H54 (cell line): ENCODE data around the gene MAGI2.

Experiments
- DNase-seq: peaks from one replicate; pipeline ENCODE4 v3.0.0; 2011; ENCODE audit warnings: low spot score, mixed read lengths; ENCODE audit not compliant: insufficient read length
- FAIRE-seq: peaks from 3 replicates; lab custom pipeline; 2011; peaks lifted over from hg19 to GRCh38; lab: Jason Lieb, UNC
- POLR2A ChIP-seq: IDR thresholded peaks from 2 replicates; pipeline ENCODE4 v1.6.1; 2011; ENCODE audit warnings: low read depth, mild to moderate bottlenecking, low read length

MAGI2 gene

DNA sequence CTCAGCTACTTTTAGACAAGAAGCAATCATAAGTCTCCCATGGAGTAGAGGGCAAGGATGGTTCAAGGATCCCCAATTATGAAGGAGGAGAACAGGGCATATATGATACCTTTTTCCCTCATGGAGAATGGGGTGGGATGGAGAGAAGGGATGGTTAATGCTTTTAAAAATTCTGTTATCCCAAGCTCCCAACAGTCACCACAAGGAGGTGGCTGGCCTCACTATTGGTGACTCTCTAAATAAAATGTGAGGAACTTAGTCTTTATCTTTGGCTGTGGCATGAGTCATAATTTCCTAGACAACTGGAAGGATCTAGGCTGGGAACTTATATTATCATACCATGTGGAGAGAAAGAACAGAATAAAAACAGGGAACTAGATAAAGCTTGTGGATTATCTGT is 1357.9 kb downstream of the MAGI2 start:
- DNase-seq (no peak), FAIRE-seq (no peak)
- no peak for TF ChIP-seq POLR2A

DNA sequence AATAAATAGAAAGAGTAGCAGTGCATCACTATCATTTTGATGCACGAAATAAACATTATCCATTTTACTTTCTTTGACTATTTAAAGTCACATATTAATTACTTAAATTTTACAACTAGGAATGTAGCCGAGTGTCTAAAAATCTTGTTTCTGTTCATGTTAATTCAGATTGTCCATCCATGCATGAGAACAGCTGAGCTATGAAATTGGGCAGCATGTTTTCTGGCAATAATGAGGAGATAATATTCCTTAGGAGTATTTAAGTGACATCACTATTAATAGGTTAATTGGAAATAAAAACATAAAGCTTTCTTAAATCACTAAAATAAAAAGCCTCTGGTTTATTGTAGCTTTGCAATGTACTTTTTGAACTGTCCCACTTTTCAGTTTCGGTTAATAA is 1361.1 kb downstream of the MAGI2 start:
- DNase-seq (no peak), FAIRE-seq (no peak)
- TF ChIP-seq POLR2A: no peak

DNA sequence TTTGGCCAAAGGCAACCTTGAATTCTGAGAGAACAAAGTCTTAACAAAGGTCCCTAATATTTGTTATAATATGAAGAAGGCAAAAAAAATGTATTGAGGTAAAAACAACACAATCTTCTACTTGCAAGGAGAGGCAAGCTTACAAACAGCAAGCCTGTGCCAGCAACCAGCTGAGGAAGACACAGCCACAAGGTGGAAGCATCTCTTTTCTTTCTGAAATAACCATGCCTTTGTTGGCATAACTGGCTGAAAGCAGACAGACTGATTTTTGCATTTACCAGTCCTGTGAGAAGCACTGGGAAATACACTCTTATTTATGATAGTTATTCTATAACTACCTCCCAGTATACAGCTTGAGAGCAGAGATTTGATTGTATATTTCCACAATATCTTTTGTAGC is 1362.9 kb downstream of the MAGI2 start:
- FAIRE-seq (no peak), DNase-seq (no peak)

DNA sequence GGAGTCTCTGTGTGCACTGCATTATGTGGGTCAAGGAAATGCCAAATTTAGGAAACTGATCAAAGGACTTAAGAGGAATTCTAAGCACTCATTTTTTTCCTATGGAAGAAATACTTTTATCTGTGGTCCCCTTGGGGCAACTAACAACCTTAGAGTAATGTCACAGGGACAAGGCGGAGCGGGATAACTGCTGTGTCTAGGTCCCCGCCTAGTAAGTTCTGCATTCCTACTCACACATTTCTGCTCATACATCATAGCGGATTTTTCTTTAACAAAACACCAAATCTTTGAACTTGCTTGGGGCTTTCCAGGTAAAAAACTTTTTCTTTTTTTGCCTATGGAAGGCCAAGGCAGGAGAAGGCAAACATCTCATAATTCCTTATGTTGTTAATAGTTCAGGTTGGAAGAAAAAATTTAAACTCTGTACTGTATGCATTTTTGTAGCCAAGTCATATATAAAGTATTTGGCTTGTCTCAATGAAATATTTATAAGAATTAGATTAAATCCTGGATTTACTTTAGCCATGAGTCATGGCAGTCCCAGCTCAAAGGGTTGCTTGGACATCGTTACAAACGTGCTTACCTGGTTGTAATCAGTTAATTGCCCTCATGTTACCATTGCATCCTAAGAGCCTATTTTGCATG is 1369.9 kb downstream of the MAGI2 start:
- no peak for DNase-seq
- no peak for FAIRE-seq

More for the DNA sequence above, 1362.9 kb downstream of the MAGI2 start:
- TF ChIP-seq POLR2A: no peak

DNA sequence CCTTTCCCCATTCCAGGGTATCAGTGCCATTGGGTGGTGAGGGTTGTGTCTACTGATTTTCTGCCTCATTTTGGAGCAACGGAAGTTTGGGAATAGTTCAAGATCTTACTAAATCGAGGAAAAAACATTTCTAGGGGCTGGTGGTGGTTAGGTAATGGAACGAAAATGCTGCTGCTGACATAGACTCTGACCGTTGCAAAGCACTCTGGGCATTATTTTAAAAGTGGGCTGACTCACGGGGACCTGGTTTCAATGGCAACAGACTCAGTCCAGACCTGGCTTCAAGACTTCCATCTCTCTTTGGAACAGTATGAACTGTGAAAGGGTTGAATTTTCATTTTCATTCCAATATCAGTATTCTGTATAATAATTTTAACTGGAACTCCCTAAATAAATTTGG is 1370.9 kb downstream of the MAGI2 start:
- no peak for FAIRE-seq
- no peak for TF ChIP-seq POLR2A
- DNase-seq: no peak

More for the DNA sequence above, 1369.9 kb downstream of the MAGI2 start:
- no peak for TF ChIP-seq POLR2A

DNA sequence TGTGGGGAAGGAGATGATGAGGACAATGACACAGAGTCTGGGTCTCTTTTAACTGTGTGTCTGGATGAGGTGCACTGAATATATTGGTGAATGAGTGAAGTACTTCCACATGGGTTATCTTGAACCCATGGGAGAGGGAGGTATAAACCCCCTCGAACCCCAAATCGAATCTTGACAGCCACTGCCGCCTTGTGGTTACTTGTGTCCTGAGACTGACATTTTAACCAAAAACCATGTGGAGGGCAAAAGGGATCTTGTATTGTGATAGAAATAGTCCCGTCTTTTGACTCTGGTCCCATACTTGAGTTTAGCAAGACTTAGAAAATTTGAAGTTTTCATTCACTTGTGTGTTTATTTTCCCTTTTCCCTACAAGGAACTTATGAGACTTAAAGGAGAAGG is 1371.6 kb downstream of the MAGI2 start:
- no peak for TF ChIP-seq POLR2A
- FAIRE-seq (no peak), DNase-seq (no peak)

DNA sequence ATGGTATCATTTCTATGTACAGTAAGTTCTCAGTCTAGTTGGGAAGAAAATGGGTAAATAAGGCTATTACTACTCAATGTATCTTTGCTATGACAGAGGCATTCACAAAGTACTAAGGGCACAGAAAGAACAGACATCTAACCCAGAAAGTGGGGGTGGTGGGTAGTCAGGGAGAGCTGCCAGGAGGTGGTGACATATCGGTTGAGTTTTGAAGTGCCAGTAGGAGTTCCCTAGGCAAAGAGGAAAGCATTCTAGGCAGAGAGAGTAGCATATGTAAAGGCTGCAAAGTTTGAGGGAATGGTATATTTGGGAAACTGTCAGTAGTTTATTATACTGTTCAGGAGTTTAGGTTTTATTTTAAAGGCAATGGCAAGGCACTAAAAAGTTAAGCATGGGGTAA is 1372.1 kb downstream of the MAGI2 start:
- FAIRE-seq: no peak
- no peak for DNase-seq
- no peak for TF ChIP-seq POLR2A

DNA sequence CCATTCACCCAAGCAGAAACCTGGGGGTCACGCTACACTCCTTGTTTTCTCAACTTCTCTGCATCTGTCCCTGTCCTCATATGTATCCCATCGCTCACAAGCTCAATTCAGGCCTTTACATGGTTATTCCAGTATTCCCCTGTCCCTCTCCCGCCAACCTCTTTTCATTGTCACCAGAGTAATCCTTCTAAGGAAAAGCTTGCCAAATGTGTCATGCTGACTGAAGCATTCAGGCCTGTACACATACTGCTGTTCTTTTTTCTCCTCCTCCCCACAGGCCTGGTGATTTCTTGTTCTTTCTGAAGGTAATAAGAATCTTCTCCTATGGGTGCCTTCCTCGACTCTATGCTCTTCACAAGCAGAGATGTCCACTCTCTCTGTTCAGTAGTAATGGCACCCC is 1372.7 kb downstream of the MAGI2 start:
- no peak for DNase-seq

DNA sequence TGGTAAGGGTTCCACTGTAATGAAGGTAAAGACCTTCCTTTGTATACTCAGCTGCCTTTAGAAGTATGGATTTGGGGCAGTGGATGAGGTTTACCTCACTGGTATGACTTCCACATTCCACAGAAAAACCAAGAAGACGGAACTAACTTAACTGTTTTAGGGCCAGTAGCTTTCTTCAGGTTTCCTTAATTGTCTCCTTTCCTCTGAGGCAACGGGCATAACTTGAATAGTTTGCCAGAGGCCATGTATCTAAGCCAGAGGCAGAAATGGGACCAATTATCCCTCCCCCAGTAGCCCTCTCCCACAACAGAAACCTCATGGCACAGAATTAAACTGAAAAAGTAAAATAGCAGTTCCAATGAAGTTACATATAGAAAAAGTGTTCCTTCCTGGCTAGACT is 1373.2 kb downstream of the MAGI2 start:
- DNase-seq: no peak
- TF ChIP-seq POLR2A: no peak
- FAIRE-seq: no peak

More for the DNA sequence above, 1372.7 kb downstream of the MAGI2 start:
- no peak for FAIRE-seq
- TF ChIP-seq POLR2A: no peak

DNA sequence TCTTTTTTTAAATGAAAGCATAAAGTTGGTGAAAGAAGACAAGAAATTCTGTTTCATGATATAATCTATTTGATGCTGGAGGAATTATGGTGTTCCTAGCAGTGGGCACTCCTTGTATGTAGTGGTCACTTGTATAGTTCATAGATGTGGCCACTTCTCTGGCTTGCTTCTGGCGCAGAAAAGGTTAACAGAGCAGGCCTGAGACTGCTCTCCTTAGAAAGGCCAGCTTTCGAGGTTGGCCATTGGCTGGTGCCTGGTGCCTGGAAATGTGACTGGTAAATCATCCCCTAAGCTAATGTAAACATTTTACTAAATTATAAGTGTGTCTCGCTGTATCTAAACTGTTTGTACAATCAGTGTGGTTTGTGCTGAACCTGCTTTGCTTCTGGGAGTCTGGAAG is 1378.8 kb downstream of the MAGI2 start:
- DNase-seq: no peak

DNA sequence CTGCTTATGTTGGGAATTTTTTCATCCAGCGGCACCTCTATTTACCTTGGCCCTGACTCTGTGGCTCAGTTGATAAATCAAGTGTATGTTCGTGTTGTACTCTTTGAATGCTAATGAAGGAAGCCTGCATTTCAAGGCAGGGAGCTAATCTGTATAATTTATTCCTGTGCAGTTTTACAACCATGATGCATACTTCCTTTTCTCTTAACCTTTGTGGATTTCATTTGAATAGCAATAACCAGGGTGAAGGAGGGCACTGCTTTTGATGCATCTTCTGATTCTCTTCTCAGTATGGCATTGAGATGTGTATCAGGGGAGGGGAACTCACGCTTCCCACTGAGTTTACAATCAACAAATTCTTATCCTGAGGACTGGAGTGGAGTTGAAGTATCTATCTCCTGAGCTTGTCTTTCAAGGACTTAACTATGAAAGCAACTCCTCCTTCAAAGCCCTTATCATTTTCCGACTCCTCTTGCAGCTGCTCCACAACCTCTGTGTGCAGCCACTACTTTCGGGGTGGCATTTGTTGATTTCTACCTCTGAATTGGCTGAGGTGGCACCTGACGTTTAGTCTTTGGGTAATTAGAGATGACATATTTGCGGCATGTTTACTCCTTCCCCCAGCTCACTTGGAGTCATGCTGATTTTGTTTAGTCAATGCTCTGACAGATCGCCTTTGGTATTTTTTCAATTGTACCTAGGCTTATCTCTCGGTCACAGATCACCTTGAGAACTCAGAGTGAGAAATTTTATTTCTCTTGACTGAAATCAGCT is 1379.7 kb downstream of the MAGI2 start:
- no peak for TF ChIP-seq POLR2A
- no peak for FAIRE-seq
- DNase-seq: no peak

More for the DNA sequence above, 1378.8 kb downstream of the MAGI2 start:
- FAIRE-seq: no peak
- TF ChIP-seq POLR2A: no peak

DNA sequence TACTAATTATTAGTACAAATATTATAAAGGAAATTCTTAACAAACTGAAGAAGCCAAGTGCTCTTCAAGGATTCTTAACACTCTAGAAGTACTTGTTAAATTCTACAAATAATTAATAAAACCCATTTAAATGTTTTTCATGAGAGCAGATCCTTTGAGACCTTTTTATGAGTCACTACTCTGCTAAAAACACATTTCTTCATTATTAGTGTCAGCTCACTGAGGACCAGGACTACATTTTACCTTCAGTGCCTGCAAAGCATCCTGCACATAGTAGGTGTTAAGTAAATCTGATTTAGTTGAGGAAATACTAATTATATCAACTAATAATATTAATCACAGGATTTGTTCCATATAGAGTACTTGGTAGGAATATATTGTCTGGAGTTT is 1381.3 kb downstream of the MAGI2 start:
- TF ChIP-seq POLR2A: no peak
- DNase-seq: no peak

DNA sequence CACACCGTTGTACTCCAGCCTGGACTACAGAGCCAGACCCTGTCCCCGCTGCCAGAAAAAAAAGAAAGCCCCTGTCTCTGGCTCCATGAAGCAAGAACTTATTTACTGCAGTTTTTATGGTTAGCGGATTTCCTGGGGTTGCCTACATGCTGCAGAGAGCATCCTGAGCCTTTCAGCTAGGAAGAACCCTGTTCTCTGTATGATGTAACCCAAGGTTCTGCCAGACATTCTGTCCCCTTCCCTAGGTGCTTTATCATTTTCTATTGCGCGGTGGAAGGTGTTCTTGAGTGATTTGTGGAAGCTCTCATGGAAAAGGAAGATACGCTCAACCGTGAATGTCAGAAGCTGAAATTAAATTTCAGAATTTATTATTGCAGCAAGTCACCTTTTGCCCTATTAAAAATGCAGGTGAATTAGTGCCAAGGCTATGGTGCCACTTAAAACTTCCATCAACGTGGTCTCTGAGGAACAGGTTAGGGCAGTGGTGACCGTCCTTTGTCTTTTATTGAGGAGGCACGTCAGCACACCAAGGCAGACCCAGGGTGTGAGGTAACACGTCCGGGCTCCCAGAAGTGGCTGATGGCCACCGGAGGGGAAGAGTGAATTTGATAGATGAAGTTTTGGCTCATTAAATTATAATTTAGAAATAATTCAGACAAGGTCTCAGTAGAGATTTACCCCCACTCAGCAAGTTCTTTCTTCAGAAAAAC is 1381.8 kb downstream of the MAGI2 start:
- no peak for TF ChIP-seq POLR2A
- no peak for DNase-seq
- no peak for FAIRE-seq

More for the DNA sequence above, 1381.3 kb downstream of the MAGI2 start:
- no peak for FAIRE-seq

DNA sequence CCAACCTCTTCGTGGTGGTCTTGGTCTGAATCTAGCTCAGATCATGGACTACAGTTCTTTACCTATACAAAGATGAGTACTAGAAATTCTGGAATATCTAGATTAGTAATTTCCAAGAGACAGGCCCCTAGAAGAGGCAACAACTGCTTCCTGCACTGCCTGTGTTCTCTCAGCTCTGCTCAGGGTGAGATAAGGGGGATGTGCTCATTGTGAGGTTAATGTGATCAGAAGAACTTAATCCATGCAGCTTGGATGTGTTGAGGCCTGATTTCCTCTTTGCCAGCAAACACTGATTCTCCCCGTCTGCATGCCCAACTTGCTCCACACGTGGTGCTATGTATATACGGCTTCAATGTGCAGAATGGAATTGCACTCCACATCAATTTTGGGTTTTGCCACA is 1386.9 kb downstream of the MAGI2 start:
- DNase-seq (no peak), FAIRE-seq (no peak)
- no peak for TF ChIP-seq POLR2A
